ENCODE data around the gene TCF4. TPM values are rescaled to one million over a fixed set of nuclear protein-coding genes. Genes with fewer than 3 reads are reported as not detected.

TCF4 gene
- total and polyA plus RNA-seq, 2 experiments from 2014 or later: 77.7 to 89.2 TPM

- no peaks in the 10 kb centered on the region for H3K27me3 ChIP-seq (ENCODE audit: insufficient read depth)
- no peak overlapping the region for H3K4me2 ChIP-seq
- no peak overlapping the region for H3K27ac Mint-ChIP-seq
- H3K36me3 Mint-ChIP-seq (ENCODE audit: low read depth): no peaks in the 10 kb centered on the region
- H3K4me1 Mint-ChIP-seq: peaks cover 75% of the 10 kb centered on the region
- H3K4me1 ChIP-seq (ENCODE audit: insufficient read depth): peaks cover 58% of the 10 kb centered on the region
- no peak for TF ChIP-seq NANOG (IDR thresholded peaks at IDR 0.05; ENCODE audit: borderline replicate concordance)
- TF ChIP-seq CTCF (conservative IDR thresholded peaks at IDR 0.05; ENCODE audit: low read depth in 2 of 2): no peak
- no peak for TF ChIP-seq POLR2AphosphoS5 (IDR thresholded peaks at IDR 0.05; ENCODE audit: low read depth)
- TF ChIP-seq STAT1 (IDR thresholded peaks at IDR 0.05; ENCODE audit: unreplicated experiment): no peak
- no peak for TF ChIP-seq ZNF462 (CRISPR knock-in tag; IDR thresholded peaks at IDR 0.05)
- no peak for TF ChIP-seq JUNB (IDR thresholded peaks at IDR 0.05; ENCODE audit: unreplicated experiment)
- TF ChIP-seq ZNF114 (CRISPR knock-in tag; IDR thresholded peaks at IDR 0.05): no peak
- TF ChIP-seq EZH2 (IDR thresholded peaks at IDR 0.05; ENCODE audit: low read depth, unreplicated experiment): no peak
- TF ChIP-seq REST (IDR thresholded peaks at IDR 0.05; ENCODE audit: unreplicated experiment): no peak
- no peak for TF ChIP-seq CREB1 (CRISPR knock-in tag; IDR thresholded peaks at IDR 0.05; ENCODE audit: low read depth)
- no peaks in the 10 kb centered on the region for H3K9me2 ChIP-seq (ENCODE audit: insufficient read depth)
- no peaks in the 10 kb centered on the region; the same call in 1 of the 2 replicates for H4K20me1 ChIP-seq (replicated peaks; ENCODE audit: insufficient read depth)
- DNase-seq (ENCODE audit: low spot score): no peak
- no peaks in the 10 kb centered on the region for H3K9me3 Mint-ChIP-seq
- H3K4me3 ChIP-seq: no peak overlapping the region
- H3K4me3 Mint-ChIP-seq: no peak overlapping the region
- ATAC-seq: no peak
- no peaks in the 10 kb centered on the region for H3F3A ChIP-seq (replicated peaks; ENCODE audit: low read depth)
- H3K27me3 Mint-ChIP-seq (ENCODE audit: insufficient read depth, low read depth, poor library complexity): no peaks in the 10 kb centered on the region
- no peaks in the 10 kb centered on the region for H3K36me3 ChIP-seq (ENCODE audit: insufficient read depth)
- H3K79me2 ChIP-seq (replicated peaks; ENCODE audit: insufficient read depth): peaks cover 82% of the 10 kb centered on the region
- no peak overlapping the region for H2AFZ ChIP-seq
- no peak overlapping the region for H3K27ac ChIP-seq (ENCODE audit: low read depth)
These were observed 81.9 kb downstream of the TCF4 start for GRCh38 chr18:55506074-55506473.

All from GM23338 (cell line).